ENCODE data around the gene DBNL. TPM values are rescaled to one million over a fixed set of nuclear protein-coding genes. Genes with fewer than 3 reads are reported as not detected.

Gene DBNL
- total RNA-seq, 1 donor from 2014 or later, result 33.1 TPM

DNA sequence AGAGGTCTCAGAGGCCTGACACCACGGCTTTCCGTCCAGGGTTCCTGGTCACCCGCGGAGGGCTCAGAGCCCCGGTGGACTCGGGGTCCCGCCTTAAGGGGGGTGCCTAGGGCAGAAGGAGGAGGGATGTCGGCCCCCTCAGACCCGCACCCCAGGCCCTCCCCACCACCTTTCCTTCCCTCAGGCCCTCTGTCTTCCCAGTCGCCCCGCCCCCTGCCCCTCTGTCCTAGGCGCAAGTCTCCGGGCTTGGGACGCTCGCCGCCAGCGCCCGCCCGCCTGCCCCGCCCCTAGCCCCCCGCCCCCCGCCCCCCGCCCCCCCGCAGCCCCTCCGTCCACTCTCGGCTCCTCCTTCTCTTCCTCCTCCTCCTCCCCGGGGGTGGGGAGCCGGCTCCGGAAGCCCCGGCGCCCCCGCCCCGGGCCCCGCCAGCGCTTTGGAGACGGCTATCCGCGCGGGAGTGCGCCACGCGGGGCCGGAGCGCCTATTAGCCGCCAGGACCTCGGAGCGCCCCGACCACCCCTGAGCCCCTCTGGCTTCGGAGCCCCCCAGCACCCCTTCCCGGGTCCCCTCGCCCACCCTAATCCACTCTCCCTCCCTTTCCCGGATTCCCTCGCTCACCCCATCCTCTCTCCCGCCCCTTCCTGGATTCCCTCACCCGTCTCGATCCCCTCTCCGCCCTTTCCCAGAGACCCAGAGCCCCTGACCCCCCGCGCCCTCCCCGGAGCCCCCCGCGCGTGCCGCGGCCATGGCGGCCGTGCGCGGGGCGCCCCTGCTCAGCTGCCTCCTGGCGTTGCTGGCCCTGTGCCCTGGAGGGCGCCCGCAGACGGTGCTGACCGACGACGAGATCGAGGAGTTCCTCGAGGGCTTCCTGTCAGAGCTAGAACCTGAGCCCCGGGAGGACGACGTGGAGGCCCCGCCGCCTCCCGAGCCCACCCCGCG, 59.7 kb downstream of the DBNL start, which contains the start of gene AEBP1:
Gene AEBP1, plus strand, starts transcription at position 423 of the 937 bp plus-strand sequence. Its CDS starts 321 bp downstream, at position 744.
- DNase-seq, result no peak
- intact Hi-C loops (cut with micrococcal nuclease), result no loop called here
- H3K4me1 ChIP-seq, result peaks cover 41% of the 10 kb centered on the region
- H3K27me3 ChIP-seq (ENCODE audit: low read depth), result peaks cover 10% of the 10 kb centered on the region
- H3K27ac ChIP-seq (replicated peaks), result peak within 1 kb of the TSS; percentile 70
- H3K36me3 ChIP-seq, result no peaks in the 10 kb centered on the region
- H3K9me3 ChIP-seq (replicated peaks), result no peaks in the 10 kb centered on the region
- no peak for TF ChIP-seq CTCF (IDR thresholded peaks at IDR 0.05; ENCODE audit: borderline replicate concordance)
- peak within 1 kb of the TSS; percentile 69 for H3K4me3 ChIP-seq

DNA sequence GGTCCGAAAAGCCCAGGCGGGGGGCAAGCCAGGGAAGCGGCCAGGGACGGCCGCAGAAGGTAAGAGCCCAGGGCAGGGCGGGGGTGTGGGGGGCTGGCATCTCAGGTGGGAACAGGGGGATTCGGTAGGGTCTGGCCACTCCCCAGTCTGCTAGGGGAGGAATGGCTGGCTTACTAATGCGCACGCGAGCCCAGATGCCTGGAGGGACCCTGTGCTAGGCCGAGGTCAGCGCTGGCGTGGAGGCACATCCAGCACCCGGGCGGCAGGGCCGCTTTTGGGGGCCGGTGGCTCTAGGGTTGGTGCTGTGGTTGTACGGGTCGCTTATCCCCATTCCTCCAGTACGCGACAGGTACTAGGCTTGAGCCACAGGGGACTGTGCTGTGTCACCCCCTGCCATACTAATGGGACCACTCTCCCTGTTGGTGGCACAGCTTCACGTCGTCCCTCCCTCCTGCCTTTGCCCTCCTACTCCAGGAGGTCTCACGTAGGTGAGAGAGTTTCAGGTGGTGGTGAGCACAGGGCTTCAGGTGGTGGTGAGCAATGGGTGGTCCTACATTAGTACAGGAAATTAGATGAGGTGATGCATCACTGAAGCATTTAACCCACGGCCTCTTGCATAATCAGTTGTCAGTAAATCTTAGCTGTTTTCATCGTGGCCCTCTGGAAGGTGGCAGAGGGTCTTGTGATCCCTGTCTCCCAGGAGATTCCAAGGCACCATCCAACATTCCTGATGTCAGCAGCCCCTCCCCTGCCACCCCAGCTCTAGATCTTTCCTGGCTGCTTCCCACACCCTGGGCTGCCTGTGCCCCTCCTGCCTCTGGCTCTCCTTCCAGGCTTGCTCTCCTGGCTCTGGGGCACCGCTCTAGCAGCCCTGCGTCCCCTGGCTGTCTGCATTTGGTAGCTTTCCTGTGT, 60.6 kb downstream of the DBNL start:
- H3K27me3 ChIP-seq (ENCODE audit: low read depth), result peaks cover 10% of the 10 kb centered on the region
- peak overlapping the region; percentile 70 for H3K27ac ChIP-seq (replicated peaks)
- H3K4me3 ChIP-seq, result peak overlapping the region; percentile 69
- no peak for DNase-seq
- no peaks in the 10 kb centered on the region for H3K9me3 ChIP-seq (replicated peaks)
- H3K4me1 ChIP-seq, result peaks cover 32% of the 10 kb centered on the region
- H3K36me3 ChIP-seq, result no peaks in the 10 kb centered on the region
- no peak for TF ChIP-seq CTCF (IDR thresholded peaks at IDR 0.05; ENCODE audit: borderline replicate concordance)
- intact Hi-C loops (cut with micrococcal nuclease), result no loop called here

- H3K36me3 ChIP-seq, result no peaks in the 10 kb centered on the region
- H3K27me3 ChIP-seq (ENCODE audit: low read depth), result peaks cover 10% of the 10 kb centered on the region
- H3K9me3 ChIP-seq (replicated peaks), result no peaks in the 10 kb centered on the region
- intact Hi-C loops (cut with micrococcal nuclease), result no loop called here
- peak overlapping the region; percentile 70 for H3K27ac ChIP-seq (replicated peaks)
- H3K4me1 ChIP-seq, result peaks cover 25% of the 10 kb centered on the region
- no peak for DNase-seq
- peak overlapping the region; percentile 69 for H3K4me3 ChIP-seq
- TF ChIP-seq CTCF (IDR thresholded peaks at IDR 0.05; ENCODE audit: borderline replicate concordance), result no peak
These were observed 61.3 kb downstream of the DBNL start for GRCh38 chr7:44105832-44106231.

DNA sequence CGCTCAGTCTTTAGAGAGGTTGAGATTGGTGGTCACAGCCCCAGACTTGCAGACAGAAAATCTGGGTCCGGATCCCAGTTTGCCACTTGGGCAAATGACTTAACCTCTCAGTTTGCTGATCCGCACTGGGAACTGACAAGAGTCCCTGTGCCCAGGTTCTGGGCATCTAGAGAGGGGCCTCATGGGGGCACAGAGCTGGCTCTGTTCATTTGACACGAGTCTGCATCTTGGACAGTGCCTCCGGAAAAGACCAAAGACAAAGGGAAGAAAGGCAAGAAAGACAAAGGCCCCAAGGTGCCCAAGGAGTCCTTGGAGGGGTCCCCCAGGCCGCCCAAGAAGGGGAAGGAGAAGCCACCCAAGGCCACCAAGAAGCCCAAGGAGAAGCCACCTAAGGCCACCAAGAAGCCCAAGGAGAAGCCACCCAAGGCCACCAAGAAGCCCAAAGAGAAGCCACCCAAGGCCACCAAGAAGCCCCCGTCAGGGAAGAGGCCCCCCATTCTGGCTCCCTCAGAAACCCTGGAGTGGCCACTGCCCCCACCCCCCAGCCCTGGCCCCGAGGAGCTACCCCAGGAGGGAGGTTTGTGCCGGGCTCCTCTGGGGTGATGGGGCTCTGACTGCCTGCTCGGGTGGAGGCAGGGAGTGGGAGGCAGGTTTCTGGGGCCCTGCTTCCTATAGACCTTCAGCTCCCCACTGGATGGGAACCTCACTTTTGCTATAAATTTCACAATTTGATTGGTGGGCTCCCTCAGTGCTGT, 62.0 kb downstream of the DBNL start:
- intact Hi-C loops (cut with micrococcal nuclease), result no loop called here
- H3K4me3 ChIP-seq, result no peak overlapping the region
- TF ChIP-seq CTCF (IDR thresholded peaks at IDR 0.05; ENCODE audit: borderline replicate concordance), result no peak
- H3K27ac ChIP-seq (replicated peaks), result no peak overlapping the region
- no peak for DNase-seq
- peaks cover 10% of the 10 kb centered on the region for H3K27me3 ChIP-seq (ENCODE audit: low read depth)
- H3K4me1 ChIP-seq, result peaks cover 21% of the 10 kb centered on the region
- H3K36me3 ChIP-seq, result no peaks in the 10 kb centered on the region
- no peaks in the 10 kb centered on the region for H3K9me3 ChIP-seq (replicated peaks)
